OCI-LY7 (cell line): Measurements from ENCODE around the gene B3GALT6. TPM values are rescaled to one million over a fixed set of nuclear protein-coding genes. Genes with fewer than 3 reads are reported as not detected.

Source experiments
- BruUV-seq: library from RNA; stranded (reverse); fragments of 400-500 nt; replicated peaks from 2 replicates; lab custom pipeline; 2021; lab: Mats Ljungman, UMichigan
- CTCF ChIA-PET: fragments of 300-600 bp; sonication (Branson Sonifier 250); formaldehyde crosslinking; loops from one replicate; lab custom pipeline; 2022; ENCODE audit warnings: antibody characterized with exemption; ENCODE audit not compliant: unreplicated experiment; lab: Charles Lee
- POLR2A ChIA-PET: fragments of 300-600 bp; sonication (Branson Sonifier 250); formaldehyde crosslinking; loops from one replicate; lab custom pipeline; 2022; ENCODE audit warnings: antibody characterized with exemption; lab: Charles Lee
- DNase-seq: peaks from one replicate; pipeline ENCODE4 v3.0.0-alpha.2; 2015; ENCODE audit warnings: low spot score
- H2AFZ ChIP-seq: fragments of 200-600 bp; sonication (generic), shearing (Covaris generic); 2 replicates; pipeline ENCODE4 v1.6.1; 2014; ENCODE audit warnings: mild to moderate bottlenecking, antibody characterized with exemption, low read length, moderate library complexity
- H3K27ac ChIP-seq: fragments of 200-600 bp; sonication (generic); 2 replicates; pipeline ENCODE4 v1.5.1; 2014; ENCODE audit warnings: mixed run types, low read depth, mild to moderate bottlenecking, moderate library complexity, low read length, inconsistent platforms; ENCODE audit not compliant: poor library complexity, severe bottlenecking
- H3K36me3 ChIP-seq: fragments of 200-600 bp; sonication (generic); 2 replicates; pipeline ENCODE4 v1.6.1; 2014; ENCODE audit warnings: mild to moderate bottlenecking, antibody characterized with exemption, low read length, moderate library complexity, mixed read lengths; ENCODE audit not compliant: insufficient read depth
- H3K4me1 ChIP-seq: fragments of 200-600 bp; sonication (generic); 2 replicates; pipeline ENCODE4 v1.5.1; 2014; ENCODE audit warnings: mild to moderate bottlenecking, low read length; ENCODE audit not compliant: insufficient read depth, poor library complexity, severe bottlenecking
- H3K4me2 ChIP-seq: fragments of 200-600 bp; sonication (generic); 2 replicates; pipeline ENCODE4 v1.6.1; 2014; ENCODE audit warnings: mild to moderate bottlenecking, low read length
- H3K4me3 ChIP-seq: fragments of 200-600 bp; sonication (generic); 2 replicates; pipeline ENCODE4 v1.5.1; 2014; ENCODE audit warnings: mild to moderate bottlenecking, low read depth, low read length; ENCODE audit not compliant: poor library complexity, severe bottlenecking
- H3K79me2 ChIP-seq: fragments of 200-600 bp; sonication (generic); 2 replicates; pipeline ENCODE4 v1.6.1; 2016; ENCODE audit warnings: low read depth, mild to moderate bottlenecking, low read length, moderate library complexity, mixed read lengths; ENCODE audit not compliant: insufficient read depth
- H3K9me2 ChIP-seq: fragments of 200-600 bp; sonication (generic); 2 replicates; pipeline ENCODE4 v1.6.1; 2016; ENCODE audit warnings: mild to moderate bottlenecking, low read length, mixed read lengths; ENCODE audit not compliant: insufficient read depth
- H3K9me3 ChIP-seq: fragments of 200-600 bp; sonication (generic); 2 replicates; pipeline ENCODE4 v1.6.1; 2014; ENCODE audit warnings: mild to moderate bottlenecking, mixed run types, low read length, mixed read lengths
- H4K20me1 ChIP-seq: fragments of 200-600 bp; sonication (generic); 2 replicates; pipeline ENCODE4 v1.6.1; 2014; ENCODE audit warnings: mild to moderate bottlenecking, antibody characterized with exemption, low read length, moderate library complexity, mixed read lengths; ENCODE audit not compliant: insufficient read depth
- EZH2phosphoT487 ChIP-seq: fragments of 200-600 bp; sonication (generic); IDR thresholded peaks from 2 replicates; pipeline ENCODE4 v1.6.1; 2018; ENCODE audit warnings: low read depth, borderline replicate concordance, mild to moderate bottlenecking, mixed run types, antibody characterized with exemption, low read length, moderate library complexity, mixed read lengths
- intact Hi-C: fragments of 100-400 bp; cut with micrococcal nuclease; formaldehyde crosslinking; loops from one replicate; pipeline ENCODE4 v1.10.0; 2022; ENCODE audit not compliant: unreplicated experiment
- total RNA-seq, 2 experiments: library from RNA; depleted of rRNA in 1 of 2; stranded (reverse); fragments of >200 nt in 1 of 2; shearing (Covaris generic) in 1 of 2; gene quantifications; 2 replicates each; pipeline ENCODE4 v1.2.3, GENCODE V29; 2014 to 2022
- TF ChIP-seq, protein P1 (sequence below): fragments of 200-600 bp; sonication (generic); conservative IDR thresholded peaks from 2 replicates; pipeline ENCODE4 v1.5.1; 2014; ENCODE audit warnings: mild to moderate bottlenecking, antibody characterized with exemption, low read length, moderate library complexity, mixed read lengths

The B3GALT6 gene
- total RNA-seq, 2 experiments from 2014 or later = 27.1 to 36.2 TPM

DNA sequence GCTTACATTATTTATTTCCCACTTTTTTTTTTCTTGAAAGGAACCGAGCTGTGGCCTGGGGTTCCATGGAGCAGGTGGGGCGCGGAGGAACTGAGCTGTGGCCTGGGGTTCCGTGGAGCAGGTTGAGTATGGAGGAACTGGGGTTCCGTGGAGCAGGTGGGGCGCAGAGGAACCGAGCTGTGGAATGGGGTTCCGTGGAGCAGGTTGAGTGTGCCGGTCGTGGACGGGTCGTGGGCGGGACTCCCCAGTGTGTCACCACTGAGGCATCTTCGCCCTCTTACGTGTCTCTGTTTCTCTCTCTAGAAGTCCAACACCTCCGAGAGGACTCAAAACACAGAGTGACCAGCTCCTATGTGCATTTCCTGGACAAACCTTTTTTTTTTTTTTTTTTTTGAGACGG lies 47.0 kb downstream of the B3GALT6 start:
- ChIA-PET CTCF (no interaction called here), POLR2A (interaction anchor here (0.6 kb wide), 1 partner anchor 136 kb away, joined by 3 read pairs; no protein-coding TSS in a partner anchor)
- TF ChIP-seq, protein P1, sequence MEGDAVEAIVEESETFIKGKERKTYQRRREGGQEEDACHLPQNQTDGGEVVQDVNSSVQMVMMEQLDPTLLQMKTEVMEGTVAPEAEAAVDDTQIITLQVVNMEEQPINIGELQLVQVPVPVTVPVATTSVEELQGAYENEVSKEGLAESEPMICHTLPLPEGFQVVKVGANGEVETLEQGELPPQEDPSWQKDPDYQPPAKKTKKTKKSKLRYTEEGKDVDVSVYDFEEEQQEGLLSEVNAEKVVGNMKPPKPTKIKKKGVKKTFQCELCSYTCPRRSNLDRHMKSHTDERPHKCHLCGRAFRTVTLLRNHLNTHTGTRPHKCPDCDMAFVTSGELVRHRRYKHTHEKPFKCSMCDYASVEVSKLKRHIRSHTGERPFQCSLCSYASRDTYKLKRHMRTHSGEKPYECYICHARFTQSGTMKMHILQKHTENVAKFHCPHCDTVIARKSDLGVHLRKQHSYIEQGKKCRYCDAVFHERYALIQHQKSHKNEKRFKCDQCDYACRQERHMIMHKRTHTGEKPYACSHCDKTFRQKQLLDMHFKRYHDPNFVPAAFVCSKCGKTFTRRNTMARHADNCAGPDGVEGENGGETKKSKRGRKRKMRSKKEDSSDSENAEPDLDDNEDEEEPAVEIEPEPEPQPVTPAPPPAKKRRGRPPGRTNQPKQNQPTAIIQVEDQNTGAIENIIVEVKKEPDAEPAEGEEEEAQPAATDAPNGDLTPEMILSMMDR = no peak
- TF ChIP-seq EZH2phosphoT487 = no peak

DNA sequence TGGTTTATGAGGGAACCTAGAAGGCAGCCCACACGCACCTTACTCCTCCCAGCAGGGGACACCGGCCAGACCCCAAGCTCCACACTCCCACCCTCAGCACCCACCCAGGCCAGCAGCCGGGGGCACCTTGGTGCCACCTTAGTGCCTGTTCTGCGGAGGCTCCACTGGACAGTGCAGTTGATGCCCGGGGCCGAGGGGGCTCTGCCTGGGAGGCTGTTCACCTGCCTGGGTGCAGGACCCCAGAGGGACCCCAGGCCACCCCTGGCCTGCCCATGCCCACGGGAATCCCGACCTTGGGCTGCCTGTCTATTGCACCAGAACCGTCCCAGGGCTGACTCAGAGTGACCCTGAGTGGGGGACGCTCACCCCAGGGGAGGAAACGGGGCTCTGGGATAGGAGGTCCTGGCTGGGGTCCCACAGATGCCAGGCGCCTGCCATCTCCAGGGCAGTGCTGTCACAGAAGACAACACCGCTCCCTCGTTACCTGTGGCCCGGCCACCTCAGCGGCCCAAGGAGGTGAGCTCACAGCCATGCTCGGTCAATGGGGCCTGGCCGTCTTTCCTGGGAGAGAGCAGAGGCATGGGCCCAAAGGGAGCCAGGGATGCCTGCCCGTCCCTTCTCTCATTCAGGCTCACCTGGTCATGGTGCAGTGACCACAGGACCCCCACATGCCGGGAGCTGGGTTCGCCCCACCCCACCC lies 48.9 kb downstream of the B3GALT6 start:
- H3K4me3 ChIP-seq = no peak overlapping the region
- no peak for DNase-seq
- H3K79me2 ChIP-seq = no peaks in the 10 kb centered on the region
- no TSS peak for BruUV-seq
- no peaks in the 10 kb centered on the region for H4K20me1 ChIP-seq
- no peaks in the 10 kb centered on the region for H3K4me1 ChIP-seq
- no peak overlapping the region for H2AFZ ChIP-seq
- CTCF ChIA-PET = no interaction called here
- intact Hi-C loops = no loop called here
- no peaks in the 10 kb centered on the region for H3K9me2 ChIP-seq
- H3K36me3 ChIP-seq = no peaks in the 10 kb centered on the region
- H3K9me3 ChIP-seq = no peaks in the 10 kb centered on the region
- no peak overlapping the region for H3K4me2 ChIP-seq
- TF ChIP-seq, protein P1 = no peak
- TF ChIP-seq EZH2phosphoT487 = no peak
- no peak overlapping the region for H3K27ac ChIP-seq
- POLR2A ChIA-PET = no interaction called here

More for the DNA sequence above, 47.0 kb downstream of the B3GALT6 start:
- Histone ChIP-seq H3K4me2 (no peak overlapping the region), H3K27ac (no peak overlapping the region), H3K4me1 (peaks cover 6% of the 10 kb centered on the region), H3K79me2 (no peaks in the 10 kb centered on the region), H3K4me3 (no peak overlapping the region), H2AFZ (no peak overlapping the region), H3K9me2 (no peaks in the 10 kb centered on the region), H3K9me3 (no peaks in the 10 kb centered on the region), H3K36me3 (no peaks in the 10 kb centered on the region), H4K20me1 (no peaks in the 10 kb centered on the region)
- DNase-seq = no peak
- intact Hi-C loops = no loop called here
- BruUV-seq = no TSS peak

DNA sequence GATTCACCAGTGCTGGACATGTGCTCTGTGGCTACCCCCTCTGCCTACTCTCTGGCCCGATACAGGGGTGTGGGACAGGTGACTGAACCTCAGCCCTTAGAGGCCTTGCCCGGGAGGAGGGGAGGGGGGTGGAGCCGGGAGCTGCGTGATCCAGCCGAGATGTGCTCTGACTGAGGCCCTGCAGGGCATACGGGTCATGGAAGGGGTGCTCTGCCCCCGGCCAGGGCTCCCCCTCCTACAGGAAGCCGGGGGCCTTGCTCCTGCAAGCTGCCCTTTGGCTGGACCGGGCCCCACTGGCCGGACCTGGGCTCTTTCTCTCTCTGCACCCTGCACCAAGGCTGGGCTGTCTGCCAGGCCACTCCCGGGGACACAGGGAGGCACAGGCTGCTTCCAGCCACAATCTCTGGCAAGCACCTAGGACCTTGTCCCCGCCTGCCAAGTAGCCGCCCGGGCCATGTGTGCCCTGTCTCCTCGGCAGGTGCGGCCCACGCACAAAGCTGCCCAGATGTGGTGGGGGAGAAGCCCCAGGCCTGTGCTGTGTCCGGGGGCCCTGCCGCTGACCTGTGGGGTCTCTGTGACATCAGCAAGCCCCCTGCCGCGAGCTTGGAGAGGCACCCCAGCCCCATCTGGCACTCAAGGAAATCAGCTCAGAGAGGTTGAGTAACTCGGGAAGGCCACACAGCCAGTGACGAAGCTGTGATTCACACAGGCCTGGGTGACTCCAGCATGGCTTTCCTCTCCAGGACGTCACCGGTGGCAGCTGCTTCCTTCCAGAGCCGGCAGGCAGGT lies 49.7 kb downstream of the B3GALT6 start:
- Histone ChIP-seq H3K27ac (no peak overlapping the region), H3K9me3 (no peaks in the 10 kb centered on the region), H3K4me1 (no peaks in the 10 kb centered on the region), H4K20me1 (no peaks in the 10 kb centered on the region), H3K4me2 (no peak overlapping the region), H3K36me3 (no peaks in the 10 kb centered on the region), H3K79me2 (no peaks in the 10 kb centered on the region), H3K9me2 (no peaks in the 10 kb centered on the region), H3K4me3 (no peak overlapping the region), H2AFZ (no peak overlapping the region)
- no TSS peak for BruUV-seq
- POLR2A ChIA-PET = interaction anchor here (0.5 kb wide), 1 partner anchor 22 kb away, joined by 3 read pairs; no protein-coding TSS in a partner anchor
- CTCF ChIA-PET = no interaction called here
- TF ChIP-seq EZH2phosphoT487 = no peak
- TF ChIP-seq, protein P1 = no peak
- intact Hi-C loops = no loop called here
- DNase-seq = no peak
